UCSD-AML1 (cell line): ENCODE results near the gene MOGAT3.
"Not testable (repeated sequence)": the region's sequence is repeated elsewhere in the genome, so short reads cannot be mapped to it uniquely, and the experiment has no call there.

Source experiments
- DNase-seq: peaks from one replicate; lab custom pipeline; 2025; ENCODE audit not compliant: unreplicated experiment; lab: John Stamatoyannopoulos, UW

The MOGAT3 gene

GRCh38 chr7:101205901-101206664 is 5.2 kb upstream of the MOGAT3 start:
- DNase-seq, result no peak

DNA sequence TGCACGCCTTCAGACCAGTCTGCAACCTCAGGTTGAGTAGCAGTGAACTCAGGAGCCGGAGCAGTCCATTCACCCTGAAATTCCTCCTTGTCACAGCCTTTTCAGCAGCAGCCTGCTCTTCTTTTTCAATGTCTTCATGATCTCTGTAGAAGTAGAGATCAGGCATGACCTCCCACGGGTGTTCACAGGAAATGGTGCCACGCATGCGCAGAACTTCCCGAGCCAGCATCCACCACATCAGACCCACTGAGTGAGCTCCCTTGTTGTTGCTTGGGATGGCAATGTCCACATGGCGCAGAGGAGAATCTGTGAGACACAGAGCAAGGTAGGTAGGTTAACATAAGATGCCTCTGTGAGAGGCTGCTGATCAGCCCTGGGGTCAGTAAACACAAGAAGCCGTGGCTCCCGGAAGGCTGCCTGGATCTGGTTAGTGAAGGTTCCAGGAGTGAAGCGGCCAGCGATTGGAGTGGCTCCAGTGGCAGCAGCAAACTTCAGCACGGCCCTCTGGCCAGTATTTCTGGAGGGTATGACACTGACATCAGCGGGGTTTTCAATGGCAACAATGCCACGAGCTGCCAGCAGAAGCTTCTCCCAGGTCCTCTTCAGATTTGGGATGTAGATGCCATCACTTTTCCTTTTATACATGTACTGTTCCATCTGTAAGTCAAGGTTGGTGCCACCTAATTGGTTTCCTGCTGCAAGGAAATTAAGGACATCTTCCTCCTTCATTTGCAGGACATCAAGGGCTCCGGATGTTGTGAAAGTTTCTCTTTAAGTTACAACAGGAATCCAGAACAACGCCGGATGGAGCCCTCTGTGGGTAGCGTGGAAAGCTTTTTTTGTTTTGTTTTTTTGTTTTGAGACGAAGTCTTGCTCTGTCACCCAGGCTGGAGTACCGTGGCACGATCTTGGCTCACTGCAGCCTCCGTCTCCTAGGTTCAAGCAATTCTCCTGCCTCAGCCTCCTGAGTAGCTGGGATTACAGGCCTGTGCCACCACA is 3.2 kb upstream of the MOGAT3 start:
- DNase-seq, result peak; percentile 10

DNA sequence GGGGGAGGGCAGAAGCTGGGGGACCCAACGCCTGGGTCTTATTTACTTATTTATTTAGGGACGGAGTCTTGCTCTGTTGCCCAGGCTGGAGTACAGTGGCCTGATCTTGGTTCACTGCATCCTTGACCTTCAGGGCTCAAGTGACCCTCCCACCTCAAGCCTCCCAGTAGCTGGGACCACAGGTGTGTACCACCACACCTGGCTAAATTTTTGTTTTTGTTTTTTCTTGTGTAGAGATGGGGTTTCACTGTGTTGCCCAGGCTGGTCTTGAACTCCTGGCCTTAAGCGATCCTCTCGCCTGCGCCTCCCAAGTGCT is 1.7 kb upstream of the MOGAT3 start:
- DNase-seq, result no peak

GRCh38 chr7:101201695-101202602 is 1.1 kb upstream of the MOGAT3 start:
- DNase-seq, result no peak

- no peak for DNase-seq
Measured at GRCh38 chr7:101200504-101200861, 353 bp downstream of the MOGAT3 start.

- DNase-seq, result not testable (repeated sequence)
Measured at GRCh38 chr7:101199522-101199921, 1.3 kb downstream of the MOGAT3 start.

DNA sequence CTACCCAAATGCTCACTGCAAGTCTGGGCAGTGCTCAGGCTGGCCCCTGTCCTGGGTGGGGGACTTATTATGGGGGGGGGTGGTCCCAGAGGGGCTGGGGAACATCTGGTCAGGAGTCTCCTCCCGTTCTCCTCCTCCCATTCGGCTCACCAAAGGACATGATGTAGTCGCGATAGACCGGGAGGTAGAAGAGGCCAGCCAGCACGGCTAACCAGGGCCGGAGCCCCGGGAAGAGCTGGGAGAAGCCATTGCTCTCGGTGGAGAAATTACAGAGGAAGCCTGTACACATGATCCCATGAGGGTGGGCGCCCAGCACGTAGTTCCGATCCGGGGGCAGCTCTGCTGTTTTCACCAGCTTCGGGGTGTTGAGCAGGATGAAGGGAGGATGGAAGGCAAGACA is 2.4 kb downstream of the MOGAT3 start:
- DNase-seq, result no peak

- no peak for DNase-seq
Measured at GRCh38 chr7:101197991-101198390, 2.8 kb downstream of the MOGAT3 start.

GRCh38 chr7:101195884-101196283 is 5.0 kb downstream of the MOGAT3 start:
- no peak for DNase-seq

- DNase-seq, result no peak
Measured at GRCh38 chr7:101189109-101189508, 11.7 kb downstream of the MOGAT3 start.

DNA sequence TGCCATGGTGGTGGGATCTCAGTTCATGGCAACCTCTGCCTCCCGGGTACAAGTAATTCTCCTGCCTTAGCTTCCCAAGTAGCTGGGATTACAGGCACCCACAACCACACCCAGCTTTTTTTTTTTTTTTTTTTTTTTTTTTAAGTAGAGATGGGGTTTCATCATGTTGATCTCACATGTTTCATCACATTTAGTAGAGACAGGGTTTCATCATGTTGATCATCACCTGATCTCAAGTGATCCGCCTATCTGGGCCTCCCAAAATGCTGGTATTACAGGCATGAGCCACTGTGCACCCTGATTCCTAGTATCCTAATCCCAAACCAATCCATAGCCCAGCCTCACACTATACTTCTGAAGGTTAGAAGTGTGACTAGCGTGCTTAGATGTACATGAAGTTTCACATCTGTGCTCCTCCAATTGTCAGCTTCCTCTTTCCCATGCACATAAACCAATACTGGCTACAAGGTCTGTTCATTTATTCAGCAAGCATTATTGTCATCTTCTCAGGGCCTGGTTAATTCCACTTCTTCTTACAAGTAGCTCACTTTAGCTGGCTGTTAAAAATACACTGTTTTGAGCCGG is 13.9 kb downstream of the MOGAT3 start:
- no peak for DNase-seq

DNA sequence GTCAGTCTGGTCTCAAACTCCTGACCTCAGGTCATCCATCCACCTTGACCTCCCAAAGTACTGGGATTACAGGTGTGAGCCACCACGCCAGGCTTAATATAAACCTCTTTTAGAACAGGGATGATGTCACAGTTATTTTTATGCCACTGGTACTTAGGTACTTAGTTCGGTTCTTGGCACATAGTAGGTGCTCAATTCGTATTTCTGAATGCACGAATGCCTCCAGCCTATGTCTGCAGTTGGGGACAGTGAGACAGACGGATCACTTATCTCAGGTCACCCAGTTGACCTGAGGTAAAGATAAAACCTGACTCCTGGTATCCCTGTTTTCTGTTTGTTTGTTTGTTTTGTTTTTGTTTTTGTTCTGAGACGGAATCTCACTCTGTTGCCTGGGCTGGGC is 14.6 kb downstream of the MOGAT3 start:
- no peak for DNase-seq

DNA sequence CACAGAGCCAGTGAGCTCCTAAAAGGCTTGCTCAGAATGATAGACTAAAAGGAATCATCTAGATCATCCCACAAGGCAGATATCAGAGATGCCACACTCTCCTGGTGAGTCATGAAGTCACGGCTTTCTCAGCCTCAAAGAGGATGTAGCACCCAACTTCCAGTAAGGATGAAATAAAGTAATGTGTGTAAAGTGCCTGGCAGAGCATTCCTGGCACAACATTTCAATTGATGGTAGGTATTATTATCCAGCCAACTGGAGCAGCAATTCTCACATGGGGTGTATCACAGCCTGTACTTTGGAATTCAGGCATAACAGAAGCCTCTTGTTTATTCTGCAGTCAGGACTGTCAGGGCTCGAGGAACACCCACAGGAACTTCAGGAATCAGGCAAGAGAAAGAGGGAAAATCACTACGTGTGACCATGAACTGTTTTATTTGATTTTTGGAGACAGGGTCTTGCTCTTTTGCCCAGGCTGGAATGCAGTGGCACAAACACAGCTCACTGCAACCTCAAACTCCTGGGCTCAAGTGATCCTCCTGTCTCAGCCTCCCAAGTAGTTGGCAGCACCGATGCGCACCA is 15.5 kb downstream of the MOGAT3 start:
- DNase-seq, result no peak

- DNase-seq, result no peak
Measured at GRCh38 chr7:101180130-101180755, 20.6 kb downstream of the MOGAT3 start, which contains the start of gene NAT16. TSS of gene NAT16 (minus strand) at chr7:101180293. CDS start at chr7:101174807, 5,486 bp downstream.

DNA sequence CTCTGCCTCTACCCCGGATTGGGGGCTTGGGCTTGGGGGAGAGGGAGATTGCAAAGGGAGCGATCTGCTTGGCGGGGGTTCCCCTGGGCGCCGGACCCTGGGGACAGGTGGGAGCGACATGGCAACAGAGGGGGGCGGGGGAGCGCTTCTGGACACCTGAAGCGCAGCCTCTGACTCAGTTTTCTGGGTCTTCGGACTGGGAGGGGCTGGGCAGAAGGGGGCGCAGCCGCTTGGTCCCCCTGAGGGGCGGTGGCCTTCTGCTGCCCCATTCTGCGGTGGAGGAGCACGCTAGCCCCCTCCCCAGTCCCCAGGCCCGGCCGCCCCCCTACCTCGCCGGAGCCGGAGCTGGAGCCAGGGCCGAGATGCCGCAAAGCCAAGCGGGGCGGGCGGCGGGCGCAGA is 21.1 kb downstream of the MOGAT3 start:
- no peak for DNase-seq

DNA sequence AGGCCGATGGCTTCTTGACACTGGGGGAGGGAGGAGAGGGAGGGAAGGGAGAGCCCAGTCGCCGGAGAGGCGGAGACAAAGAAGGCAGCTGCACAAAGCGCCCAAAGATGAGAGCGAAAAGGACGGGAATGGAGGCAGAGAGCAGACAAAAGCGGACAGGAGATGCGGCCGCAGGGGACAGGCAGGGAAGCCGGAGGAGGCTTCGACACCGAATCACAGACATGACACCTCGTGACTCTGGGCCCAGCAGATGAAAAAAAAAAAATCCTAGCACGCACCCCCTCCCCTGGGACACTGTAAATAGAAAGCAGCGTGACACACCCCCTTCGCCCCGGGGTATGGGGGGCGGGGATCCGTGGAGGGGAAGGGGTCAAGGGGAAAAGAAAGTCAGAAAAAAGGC is 21.7 kb downstream of the MOGAT3 start:
- DNase-seq, result no peak

DNA sequence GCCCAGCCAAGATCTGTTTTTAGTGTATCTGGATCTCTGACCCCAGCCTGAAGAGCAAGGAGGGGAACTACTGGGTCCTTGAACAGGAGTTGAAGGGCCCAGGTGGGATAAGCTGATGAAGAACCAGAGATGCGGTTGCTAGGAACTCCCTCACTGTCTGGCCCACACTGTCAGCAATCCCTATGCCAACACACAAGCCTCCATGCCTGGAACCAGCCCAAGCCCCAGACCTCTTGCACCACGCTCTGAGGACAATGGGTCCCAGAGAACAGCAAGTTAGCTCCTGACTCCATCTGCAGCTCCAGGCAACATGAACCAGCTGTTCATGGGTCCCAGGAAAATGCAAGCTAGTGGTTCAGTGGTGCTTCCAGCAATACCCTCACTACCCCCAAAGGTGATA is 23.2 kb downstream of the MOGAT3 start:
- DNase-seq, result no peak

DNA sequence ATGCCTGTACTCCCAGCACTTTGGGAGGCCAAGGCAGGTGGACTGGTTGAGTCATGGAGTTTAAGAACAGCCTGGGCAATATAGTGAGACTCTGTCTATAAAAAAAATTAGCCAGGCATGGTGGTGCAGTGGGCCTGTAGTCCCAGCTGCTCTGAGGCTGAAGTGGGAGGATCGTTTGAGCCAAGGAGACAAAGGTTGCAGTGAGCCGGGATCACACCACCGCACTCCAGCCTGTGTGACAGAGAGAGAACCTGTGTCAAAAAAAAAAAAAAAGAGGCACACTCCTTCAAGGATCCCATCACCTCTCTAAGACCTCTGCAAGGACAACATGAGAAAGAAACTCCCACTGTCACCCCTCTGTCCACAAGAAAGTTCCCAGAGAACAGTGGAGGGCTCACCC is 25.2 kb downstream of the MOGAT3 start:
- DNase-seq, result no peak

DNA sequence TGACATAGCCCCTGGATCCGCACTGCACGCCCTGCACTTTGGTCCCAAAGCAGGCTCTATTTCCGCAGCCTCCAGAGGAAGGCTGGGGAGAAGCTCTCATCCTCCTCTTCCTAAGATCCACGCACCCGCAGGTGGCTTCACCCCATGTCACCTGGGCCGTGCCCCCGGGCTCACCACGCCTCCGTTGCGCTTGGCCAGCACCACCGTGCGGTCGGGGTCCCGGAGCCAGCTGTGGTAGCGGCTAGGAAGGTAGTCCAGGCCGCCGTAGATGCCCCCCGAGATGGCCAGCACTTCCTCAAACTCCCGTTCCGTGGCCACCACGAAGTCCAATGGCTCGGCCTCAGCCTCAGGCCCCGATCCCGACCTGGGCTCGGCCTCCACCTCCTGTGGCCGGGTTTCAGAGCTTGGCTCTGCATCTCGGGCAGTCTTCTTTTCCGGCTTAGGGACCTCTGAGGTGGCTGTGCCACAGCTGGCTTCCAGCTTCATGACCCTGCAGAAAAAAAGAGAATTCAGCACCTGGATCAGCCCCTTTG is 26.4 kb downstream of the MOGAT3 start:
- no peak for DNase-seq
